Measurements from ENCODE around the gene PDE4D. TPM values are rescaled to one million over a fixed set of nuclear protein-coding genes. Genes with fewer than 3 reads are reported as not detected.

Gene PDE4D
- total and polyA plus RNA-seq, 4 donors: 12.8 to 167 (median 44.5) TPM

DNA sequence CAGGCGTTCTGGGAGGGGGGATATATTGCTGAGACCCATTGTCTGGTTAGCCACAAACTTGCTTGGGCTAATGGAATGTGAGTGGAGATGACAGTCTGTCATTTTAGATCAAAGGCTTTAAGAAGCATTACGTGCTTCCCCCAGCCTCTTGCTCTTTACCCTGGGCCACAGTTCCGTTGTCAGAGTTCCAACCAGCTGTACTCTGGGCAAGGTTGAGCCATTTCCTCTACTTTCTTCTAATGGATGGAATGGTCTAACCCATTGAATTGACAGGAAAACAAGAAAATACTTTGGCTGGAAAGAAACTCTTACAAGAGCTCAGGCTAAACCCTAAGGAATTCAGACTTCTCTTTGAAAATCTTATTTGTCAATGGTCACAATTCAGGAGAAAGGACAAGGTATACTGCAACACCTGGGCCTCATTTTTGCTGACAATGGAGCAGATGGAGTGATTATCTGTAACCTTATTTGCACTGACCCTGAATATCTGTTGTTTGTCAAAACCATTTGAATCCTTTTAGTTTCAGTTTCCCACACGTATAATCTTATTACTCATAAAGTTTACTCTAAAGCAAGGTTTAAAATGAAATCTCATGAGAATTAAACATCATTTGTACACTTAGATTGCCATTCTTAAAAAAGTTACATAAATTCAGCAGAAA, 231.4 kb downstream of the PDE4D start:
- Histone ChIP-seq H3K4me1 (ENCODE audit: control insufficient read depth in 5 of 5, insufficient read depth in 5 of 5, low read length in 5 of 5) (peaks cover 0 to 15% (median 8%) of the 10 kb centered on the region in 5 donors), H3K4me3 (no peak overlapping the region), H3K27ac (ENCODE audit: low read depth in 1 of 2, low read length in 1 of 2) (no peak overlapping the region), H3K36me3 (ENCODE audit: control insufficient read depth in 4 of 4, insufficient read depth in 4 of 4, low read length in 4 of 4) (no peaks in the 10 kb centered on the region), H3K9me3 (ENCODE audit: control insufficient read depth in 4 of 4, insufficient read depth in 3 of 4, low read length in 3 of 4) (no peaks in the 10 kb centered on the region), H3K9ac (ENCODE audit: insufficient read depth in 1 of 2, low read length in 2 of 2) (no peak overlapping the region), H3K27me3 (ENCODE audit: control insufficient read depth in 3 of 3, insufficient read depth in 3 of 3, low read length in 2 of 3) (no peaks in the 10 kb centered on the region)
- TF ChIP-seq, protein P1, sequence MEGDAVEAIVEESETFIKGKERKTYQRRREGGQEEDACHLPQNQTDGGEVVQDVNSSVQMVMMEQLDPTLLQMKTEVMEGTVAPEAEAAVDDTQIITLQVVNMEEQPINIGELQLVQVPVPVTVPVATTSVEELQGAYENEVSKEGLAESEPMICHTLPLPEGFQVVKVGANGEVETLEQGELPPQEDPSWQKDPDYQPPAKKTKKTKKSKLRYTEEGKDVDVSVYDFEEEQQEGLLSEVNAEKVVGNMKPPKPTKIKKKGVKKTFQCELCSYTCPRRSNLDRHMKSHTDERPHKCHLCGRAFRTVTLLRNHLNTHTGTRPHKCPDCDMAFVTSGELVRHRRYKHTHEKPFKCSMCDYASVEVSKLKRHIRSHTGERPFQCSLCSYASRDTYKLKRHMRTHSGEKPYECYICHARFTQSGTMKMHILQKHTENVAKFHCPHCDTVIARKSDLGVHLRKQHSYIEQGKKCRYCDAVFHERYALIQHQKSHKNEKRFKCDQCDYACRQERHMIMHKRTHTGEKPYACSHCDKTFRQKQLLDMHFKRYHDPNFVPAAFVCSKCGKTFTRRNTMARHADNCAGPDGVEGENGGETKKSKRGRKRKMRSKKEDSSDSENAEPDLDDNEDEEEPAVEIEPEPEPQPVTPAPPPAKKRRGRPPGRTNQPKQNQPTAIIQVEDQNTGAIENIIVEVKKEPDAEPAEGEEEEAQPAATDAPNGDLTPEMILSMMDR (IDR thresholded peaks at IDR 0.05; ENCODE audit: control extremely low read depth, extremely low read depth): no peak
- WGBS, 2 donors: 25 to 30% methylated on average over 4 of the region's 4 CpGs
- ATAC-seq (ENCODE audit: insufficient read depth, low FRiP score): no peak
- DNase-seq: peak; percentile 48 to 70 (median 56)

DNA sequence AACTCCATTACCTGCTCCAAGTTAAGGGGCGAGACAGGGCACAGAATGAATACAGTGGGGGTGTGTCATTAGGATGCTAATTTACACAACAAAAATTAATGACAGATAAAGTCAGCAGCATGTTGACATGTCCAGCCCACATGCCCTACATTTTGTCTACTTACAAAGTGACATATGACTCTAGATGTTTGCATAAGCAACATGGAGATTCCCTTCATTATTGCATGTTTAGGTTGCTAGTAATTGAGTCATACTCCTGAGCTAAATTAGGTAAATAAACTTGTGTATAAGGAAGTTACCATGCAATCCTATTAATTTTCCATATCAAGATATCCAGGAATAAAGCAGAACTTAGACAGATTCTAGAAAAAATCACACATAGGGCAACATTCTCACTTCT, 232.2 kb downstream of the PDE4D start:
- 98% methylated on average over 1 of the region's 1 CpG for WGBS, 2 donors
- Histone ChIP-seq H3K27ac (ENCODE audit: low read depth in 1 of 2, low read length in 1 of 2) (no peak overlapping the region), H3K4me3 (no peak overlapping the region), H3K9me3 (ENCODE audit: control insufficient read depth in 4 of 4, insufficient read depth in 3 of 4, low read length in 3 of 4) (no peaks in the 10 kb centered on the region), H3K4me1 (ENCODE audit: control insufficient read depth in 5 of 5, insufficient read depth in 5 of 5, low read length in 5 of 5) (peaks cover 0 to 15% (median 8%) of the 10 kb centered on the region in 5 donors), H3K9ac (ENCODE audit: insufficient read depth in 1 of 2, low read length in 2 of 2) (no peak overlapping the region), H3K36me3 (ENCODE audit: control insufficient read depth in 4 of 4, insufficient read depth in 4 of 4, low read length in 4 of 4) (no peaks in the 10 kb centered on the region), H3K27me3 (ENCODE audit: control insufficient read depth in 3 of 3, insufficient read depth in 3 of 3, low read length in 2 of 3) (no peaks in the 10 kb centered on the region)
- DNase-seq (no peak), ATAC-seq (ENCODE audit: insufficient read depth, low FRiP score) (no peak)
- TF ChIP-seq, protein P1 (IDR thresholded peaks at IDR 0.05; ENCODE audit: control extremely low read depth, extremely low read depth): no peak

DNA sequence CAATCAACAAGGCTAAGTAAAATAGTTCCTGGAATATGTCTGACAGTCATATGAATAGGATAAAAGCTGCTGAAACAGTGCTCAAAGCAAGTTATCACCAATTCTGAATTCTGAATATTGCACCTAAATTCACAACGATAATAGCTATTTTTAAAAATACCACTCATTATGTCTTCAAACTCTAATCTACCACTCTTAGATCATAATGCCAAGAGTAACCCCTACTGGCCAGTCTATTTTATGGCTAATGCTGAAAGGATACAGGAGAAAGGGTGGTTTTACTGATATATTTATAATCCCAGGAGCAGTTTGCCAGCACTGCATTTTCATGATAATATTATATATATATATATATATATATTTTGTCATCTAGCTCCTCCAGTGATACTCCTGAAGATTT, 232.8 kb downstream of the PDE4D start:
- TF ChIP-seq, protein P1 (IDR thresholded peaks at IDR 0.05; ENCODE audit: control extremely low read depth, extremely low read depth): no peak
- WGBS, 2 donors: 21% methylated on average over 1 of the region's 1 CpG
- peaks cover 0 to 15% (median 8%) of the 10 kb centered on the region in 5 donors for H3K4me1 ChIP-seq (ENCODE audit: control insufficient read depth in 5 of 5, insufficient read depth in 5 of 5, low read length in 5 of 5)
- no peak for ATAC-seq (ENCODE audit: insufficient read depth, low FRiP score)
- H3K27ac ChIP-seq (ENCODE audit: low read depth in 1 of 2, low read length in 1 of 2): no peak overlapping the region
- no peaks in the 10 kb centered on the region for H3K36me3 ChIP-seq (ENCODE audit: control insufficient read depth in 4 of 4, insufficient read depth in 4 of 4, low read length in 4 of 4)
- no peaks in the 10 kb centered on the region for H3K27me3 ChIP-seq (ENCODE audit: control insufficient read depth in 3 of 3, insufficient read depth in 3 of 3, low read length in 2 of 3)
- H3K4me3 ChIP-seq: no peak overlapping the region
- H3K9ac ChIP-seq (ENCODE audit: insufficient read depth in 1 of 2, low read length in 2 of 2): no peak overlapping the region
- peak in 2 of 3 donors; percentile 40 to 61 for DNase-seq
- H3K9me3 ChIP-seq (ENCODE audit: control insufficient read depth in 4 of 4, insufficient read depth in 3 of 4, low read length in 3 of 4): no peaks in the 10 kb centered on the region

All from lung (tissue), 12 donors.